Omental fat pad (tissue), 4 donors: ENCODE measurements around the gene NRTN. TPM values are rescaled to one million over a fixed set of nuclear protein-coding genes. Genes with fewer than 3 reads are reported as not detected.

Source experiments
- ATAC-seq: fragments of 150-250 bp; one replicate; pipeline ENCODE4 v1.9.1; 2016; ENCODE audit warnings: mild to moderate bottlenecking, moderate library complexity; ENCODE audit not compliant: low FRiP score
- DNase-seq: peaks from one replicate; pipeline ENCODE4 v3.0.0-alpha.2; 2019; ENCODE audit warnings: low spot score
- total RNA-seq, 4 donors: library from RNA; depleted of rRNA; stranded (reverse); fragments of >200 nt; gene quantifications; one replicate each; pipeline ENCODE4 v1.1.0, GENCODE V29; 2016
- TF ChIP-seq, protein P1 (sequence below), 3 donors: fragments of 450-650 bp; IDR thresholded peaks; one replicate each; pipeline ENCODE4 v1.5.1; 2016 to 2017; ENCODE audit warnings: antibody characterized with exemption in 3 of 3, mild to moderate bottlenecking in 3 of 3, moderate library complexity in 2 of 3

NRTN gene
- total RNA-seq, 4 donors from 2014 or later: not detected

DNA sequence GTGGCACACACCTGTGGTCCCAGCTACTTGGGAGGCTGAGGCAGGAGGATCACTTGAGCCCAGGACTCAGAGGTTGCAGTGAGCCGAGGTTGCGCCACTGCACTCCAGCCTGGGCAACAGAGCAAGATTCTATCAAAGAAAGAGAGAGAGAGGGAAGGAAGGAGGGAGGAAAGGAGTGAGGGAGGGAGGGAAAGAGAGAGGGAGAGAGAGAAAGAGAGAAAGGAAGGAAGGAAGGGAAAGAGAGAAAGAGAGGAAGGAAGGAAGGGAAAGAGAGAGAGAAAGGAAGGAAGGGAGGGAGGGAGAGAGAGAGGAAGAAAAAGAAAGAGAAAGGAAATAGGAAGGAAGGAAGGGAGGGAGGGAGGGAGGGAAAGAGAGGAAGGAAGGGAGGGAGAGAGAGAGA lies 12.4 kb downstream of the NRTN start:
- TF ChIP-seq, protein P1, sequence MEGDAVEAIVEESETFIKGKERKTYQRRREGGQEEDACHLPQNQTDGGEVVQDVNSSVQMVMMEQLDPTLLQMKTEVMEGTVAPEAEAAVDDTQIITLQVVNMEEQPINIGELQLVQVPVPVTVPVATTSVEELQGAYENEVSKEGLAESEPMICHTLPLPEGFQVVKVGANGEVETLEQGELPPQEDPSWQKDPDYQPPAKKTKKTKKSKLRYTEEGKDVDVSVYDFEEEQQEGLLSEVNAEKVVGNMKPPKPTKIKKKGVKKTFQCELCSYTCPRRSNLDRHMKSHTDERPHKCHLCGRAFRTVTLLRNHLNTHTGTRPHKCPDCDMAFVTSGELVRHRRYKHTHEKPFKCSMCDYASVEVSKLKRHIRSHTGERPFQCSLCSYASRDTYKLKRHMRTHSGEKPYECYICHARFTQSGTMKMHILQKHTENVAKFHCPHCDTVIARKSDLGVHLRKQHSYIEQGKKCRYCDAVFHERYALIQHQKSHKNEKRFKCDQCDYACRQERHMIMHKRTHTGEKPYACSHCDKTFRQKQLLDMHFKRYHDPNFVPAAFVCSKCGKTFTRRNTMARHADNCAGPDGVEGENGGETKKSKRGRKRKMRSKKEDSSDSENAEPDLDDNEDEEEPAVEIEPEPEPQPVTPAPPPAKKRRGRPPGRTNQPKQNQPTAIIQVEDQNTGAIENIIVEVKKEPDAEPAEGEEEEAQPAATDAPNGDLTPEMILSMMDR (IDR thresholded peaks at IDR 0.05): no peak
- no peak for ATAC-seq
- DNase-seq: no peak

GRCh38 chr19:5818594-5818993 lies 13.7 kb downstream of the NRTN start:
- no peak for DNase-seq

DNA sequence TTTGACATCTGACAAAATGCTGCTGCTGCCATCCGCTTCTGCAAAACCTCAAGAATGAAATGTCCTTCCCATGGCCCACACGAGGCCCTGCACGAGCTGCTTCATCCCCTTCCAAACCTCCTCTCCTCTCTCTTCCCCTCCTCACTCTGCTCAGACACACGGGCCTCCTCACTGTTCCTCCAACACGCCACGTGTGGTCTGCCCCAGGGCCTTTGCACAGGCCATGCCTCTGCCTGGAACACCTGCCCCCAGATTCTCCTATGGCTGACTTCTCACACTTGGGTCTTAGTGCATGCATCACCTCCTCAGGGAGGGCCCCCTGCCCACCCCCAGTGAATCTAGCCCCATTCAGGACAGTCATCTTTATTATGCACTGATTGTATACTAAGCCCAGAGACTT lies 15.9 kb downstream of the NRTN start:
- DNase-seq: no peak
- TF ChIP-seq, protein P1 (IDR thresholded peaks at IDR 0.05): no peak
- ATAC-seq: no peak

More at GRCh38 chr19:5818594-5818993, 13.7 kb downstream of the NRTN start:
- TF ChIP-seq, protein P1 (IDR thresholded peaks at IDR 0.05): no peak
- no peak for ATAC-seq

GRCh38 chr19:5821521-5822180 lies 16.8 kb downstream of the NRTN start:
- TF ChIP-seq, protein P1 (IDR thresholded peaks at IDR 0.05): no peak
- ATAC-seq: no peak
- DNase-seq: no peak

- TF ChIP-seq, protein P1 (IDR thresholded peaks at IDR 0.05): no peak
- no peak for ATAC-seq
- DNase-seq: no peak
These were observed 17.4 kb downstream of the NRTN start for GRCh38 chr19:5822181-5822844.

- TF ChIP-seq, protein P1 (IDR thresholded peaks at IDR 0.05): no peak
- ATAC-seq: no peak
- no peak for DNase-seq
These were observed 18.9 kb downstream of the NRTN start for GRCh38 chr19:5823579-5824281.
